Endothelial cell of umbilical vein (primary cell): Measurements from ENCODE around the gene CAMTA1. TPM values are rescaled to one million over a fixed set of nuclear protein-coding genes. Genes with fewer than 3 reads are reported as not detected.

Experiments
- BruUV-seq: library from RNA; stranded (reverse); fragments of 400-500 nt; replicated peaks from 2 replicates; lab custom pipeline; 2021; lab: Mats Ljungman, UMichigan
- CTCF ChIA-PET: fragments of 300-600, 350-600 bp; sonication (Branson Sonifier 250); formaldehyde crosslinking; loops from one replicate; lab custom pipeline; 2021; ENCODE audit warnings: antibody characterized with exemption, inconsistent platforms; lab: Charles Lee
- POLR2A ChIA-PET: fragments of 300-600, 350-600 bp; sonication (Branson Sonifier 250); formaldehyde crosslinking; loops from one replicate; lab custom pipeline; 2021; ENCODE audit warnings: antibody characterized with exemption, inconsistent platforms; lab: Charles Lee
- DNase-seq: peaks from one replicate; pipeline ENCODE4 v3.0.0-alpha.2; 2011; ENCODE audit warnings: low read depth, low spot score
- FAIRE-seq: peaks from 2 replicates; lab custom pipeline; 2011; peaks lifted over from hg19 to GRCh38; lab: Jason Lieb, UNC
- H2AFZ ChIP-seq: 2 replicates; pipeline ENCODE4 v1.6.0; 2012; ENCODE audit warnings: low read depth, low read length, control low read depth, inconsistent platforms
- H3K27ac ChIP-seq: 2 replicates; pipeline ENCODE4 v1.5.1; 2011; ENCODE audit warnings: low read depth, mild to moderate bottlenecking, control low read depth, low read length, moderate library complexity; ENCODE audit not compliant: insufficient read depth
- H3K27me3 ChIP-seq, 2 experiments: 2 replicates each; pipeline versions ENCODE4 v1.6.0 to v1.6.1; 2011; ENCODE audit warnings: low read length in 2 of 2, mixed read lengths in 1 of 2; ENCODE audit not compliant: control insufficient read depth in 2 of 2, insufficient read depth in 2 of 2
- H3K36me3 ChIP-seq, 2 experiments: 2 replicates in 1 of 2; 3 replicates in 1 of 2; pipeline ENCODE4 v1.5.1; 2011; ENCODE audit warnings: low read length in 2 of 2, mild to moderate bottlenecking in 1 of 2, moderate library complexity in 1 of 2; ENCODE audit not compliant: control insufficient read depth in 2 of 2, insufficient read depth in 2 of 2; ENCODE audit errors: extremely low read depth in 1 of 2
- H3K4me1 ChIP-seq: 3 replicates; pipeline ENCODE4 v1.5.1; 2011; ENCODE audit warnings: mild to moderate bottlenecking, low read length; ENCODE audit not compliant: control insufficient read depth, insufficient read depth; ENCODE audit errors: extremely low read depth
- H3K4me2 ChIP-seq: 2 replicates; pipeline ENCODE4 v1.6.1; 2011; ENCODE audit warnings: low read length, control low read depth, mixed read lengths; ENCODE audit not compliant: insufficient read depth
- H3K4me3 ChIP-seq, 3 experiments: fragments of 200-600 bp in 1 of 3; sonication (generic), shearing (Covaris generic) in 1 of 3; replicated peaks in 1 of 3; 2 replicates each; pipeline ENCODE4 v1.5.1; 2011 to 2016; ENCODE audit warnings: control low read depth in 3 of 3, low read length in 3 of 3, mild to moderate bottlenecking in 2 of 3, inconsistent platforms in 1 of 3, low read depth in 1 of 3, moderate library complexity in 1 of 3; ENCODE audit not compliant: insufficient read depth in 1 of 3
- H3K79me2 ChIP-seq: 2 replicates; pipeline ENCODE4 v1.6.0; 2012; ENCODE audit warnings: low read length, inconsistent platforms; ENCODE audit not compliant: control insufficient read depth, insufficient read depth
- H3K9ac ChIP-seq: replicated peaks from 2 replicates; pipeline ENCODE3; 2011; ENCODE audit warnings: low read length, control low read depth; ENCODE audit not compliant: insufficient read depth; ENCODE audit errors: extremely low read depth
- H3K9me1 ChIP-seq: replicated peaks from 3 replicates; pipeline ENCODE4 v1.6.0; 2011; ENCODE audit warnings: mild to moderate bottlenecking, low read length; ENCODE audit not compliant: control insufficient read depth, insufficient read depth; ENCODE audit errors: extremely low read depth
- H3K9me3 ChIP-seq: replicated peaks from 2 replicates; pipeline ENCODE4 v1.5.1; 2012; ENCODE audit warnings: low read length, inconsistent platforms; ENCODE audit not compliant: control insufficient read depth, insufficient read depth
- H4K20me1 ChIP-seq: replicated peaks from 2 replicates; pipeline ENCODE3; 2011; ENCODE audit warnings: mild to moderate bottlenecking, low read length; ENCODE audit not compliant: control insufficient read depth, insufficient read depth; ENCODE audit errors: extremely low read depth
- CTCF ChIP-seq, 2 donors: IDR thresholded peaks; 1 replicate in 1 of 2; 2 replicates in 1 of 2; pipeline ENCODE4 v1.5.1; 2011; ENCODE audit warnings: low read length in 2 of 2, mild to moderate bottlenecking in 2 of 2, moderate library complexity in 2 of 2, control low read depth in 1 of 2, inconsistent platforms in 1 of 2, low read depth in 1 of 2; ENCODE audit not compliant: insufficient read depth in 1 of 2; ENCODE audit errors: extremely low read depth in 1 of 2
- EZH2 ChIP-seq: IDR thresholded peaks from 2 replicates; pipeline ENCODE4 v1.6.1; 2012; ENCODE audit warnings: borderline replicate concordance, low read depth, mild to moderate bottlenecking, moderate library complexity, low read length, inconsistent platforms; ENCODE audit not compliant: severe bottlenecking
- FOS ChIP-seq: IDR thresholded peaks from 2 replicates; pipeline ENCODE4 v1.6.1; 2011; ENCODE audit warnings: mild to moderate bottlenecking, low read length, moderate library complexity, borderline replicate concordance; ENCODE audit not compliant: insufficient read depth
- GATA2 ChIP-seq: IDR thresholded peaks from 2 replicates; pipeline ENCODE4 v1.7.0; 2011; ENCODE audit warnings: low read depth, mild to moderate bottlenecking, moderate library complexity, mixed read lengths, low read length; ENCODE audit not compliant: insufficient read length, insufficient read depth
- JUN ChIP-seq: IDR thresholded peaks from 2 replicates; pipeline ENCODE4 v1.6.1; 2011; ENCODE audit warnings: borderline replicate concordance, low read depth; ENCODE audit not compliant: insufficient read length, insufficient read depth
- MYC ChIP-seq: IDR thresholded peaks from one replicate; pipeline ENCODE4 v1.6.1; 2011; ENCODE audit warnings: mild to moderate bottlenecking, low read depth, low read length
- POLR2A ChIP-seq: IDR thresholded peaks from 2 replicates; pipeline ENCODE4 v1.6.1; 2012; ENCODE audit warnings: low read depth, mild to moderate bottlenecking, control low read depth, low read length
- POLR2AphosphoS5 ChIP-seq: IDR thresholded peaks from 2 replicates; pipeline ENCODE4 v1.6.1; 2012; ENCODE audit warnings: low read depth, mild to moderate bottlenecking, control low read depth, low read length, moderate library complexity; ENCODE audit not compliant: insufficient read depth
- dilution Hi-C: fragments of 300-500 bp; cut with MboI; formaldehyde crosslinking; loops from one replicate; pipeline ENCODE4 v1.15.0; 2019; ENCODE audit warnings: low sequenced_read_pairs; ENCODE audit not compliant: extremely low pct_ligation_motif_present
- intact Hi-C: fragments of 100-400 bp; cut with micrococcal nuclease; formaldehyde crosslinking; loops from one replicate; pipeline ENCODE4 v1.10.0; 2022
- polyA plus RNA-seq, 4 experiments: library from polyadenylated mRNA; depleted of rRNA in 3 of 4; stranded (reverse) in 3 of 4; unstranded in 1 of 4; fragments of >200 nt; gene quantifications; 2 replicates each; pipeline versions ENCODE4 v1.2.1 to v1.2.3, GENCODE V29; 2011 to 2012; ENCODE audit warnings: missing spikeins in 1 of 4
- total RNA-seq: library from RNA; stranded (reverse); gene quantifications from 2 replicates; pipeline ENCODE4 v1.2.3, GENCODE V29; 2021
- TF ChIP-seq, protein P1 (sequence below): IDR thresholded peaks from 2 replicates; pipeline ENCODE4 v1.6.1; 2011; ENCODE audit not compliant: insufficient read depth, insufficient read length

CAMTA1 gene
- total and polyA plus RNA-seq, 2 donors (not counting 3 experiments of a cell fraction or from before 2014, with no cell fraction given), result 50.8 to 92.7 TPM

DNA sequence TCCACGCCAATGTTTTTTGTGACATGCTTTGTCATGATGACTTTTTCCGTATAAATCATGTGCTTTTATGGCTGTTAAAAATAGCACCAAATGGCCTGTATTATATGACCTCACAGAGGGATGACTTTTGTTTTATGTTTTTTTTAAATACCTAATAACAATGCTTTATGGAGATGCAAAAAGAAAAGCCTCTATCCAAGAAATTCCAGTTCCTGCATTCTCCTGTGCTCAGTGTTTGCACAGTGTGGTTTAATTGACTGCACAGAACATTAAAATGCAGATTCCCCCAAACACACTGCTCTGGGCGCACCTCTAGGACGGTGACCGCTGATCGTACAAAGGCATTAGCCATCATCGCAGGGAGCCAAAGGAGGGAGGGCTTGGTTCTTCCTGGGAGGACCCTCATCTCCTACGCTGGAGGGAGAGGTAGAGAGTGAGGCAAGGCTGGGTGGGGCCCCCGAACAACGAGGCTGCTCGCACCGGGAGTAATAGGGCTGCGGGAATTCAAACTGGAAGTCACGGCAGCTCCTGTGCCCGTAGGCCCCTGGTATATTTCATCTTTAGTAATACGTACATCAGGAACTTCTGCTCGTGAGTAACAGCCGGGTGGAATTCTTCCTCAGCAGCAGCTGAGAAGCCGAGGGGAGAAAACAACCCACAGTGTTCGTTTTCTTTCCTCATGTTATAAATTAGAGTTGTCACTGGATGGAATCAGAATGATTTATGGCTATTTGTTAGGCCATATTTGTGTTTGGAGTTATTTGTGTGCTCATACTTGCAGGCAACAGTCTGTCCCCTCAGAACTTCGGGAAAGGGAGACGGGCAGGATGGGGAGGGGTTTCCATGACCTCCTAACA, 465.6 kb downstream of the CAMTA1 start:
- Histone ChIP-seq H3K79me2 (no peaks in the 10 kb centered on the region), H3K4me2 (no peak overlapping the region), H3K27ac (no peak overlapping the region), H3K9me3 (no peaks in the 10 kb centered on the region), H3K9me1 (no peaks in the 10 kb centered on the region), H3K4me3 (no peak overlapping the region), H3K36me3 (no peaks in the 10 kb centered on the region), H3K4me1 (no peaks in the 10 kb centered on the region), H3K9ac (no peak overlapping the region), H4K20me1 (no peaks in the 10 kb centered on the region), H3K27me3 (no peaks in the 10 kb centered on the region), H2AFZ (no peak overlapping the region)
- POLR2A ChIA-PET, result no interaction called here
- BruUV-seq, result no TSS peak
- FAIRE-seq (no peak), DNase-seq (no peak)
- TF ChIP-seq MYC (no peak), GATA2 (no peak), FOS (no peak), POLR2A (no peak), POLR2AphosphoS5 (no peak), EZH2 (no peak), CTCF (IDR thresholded peaks at IDR 0.05; ENCODE audit: extremely low read depth in 1 of 2, insufficient read depth in 1 of 2, low read depth in 1 of 2, low read length in 2 of 2) (no peak), JUN (no peak)
- TF ChIP-seq, protein P1, sequence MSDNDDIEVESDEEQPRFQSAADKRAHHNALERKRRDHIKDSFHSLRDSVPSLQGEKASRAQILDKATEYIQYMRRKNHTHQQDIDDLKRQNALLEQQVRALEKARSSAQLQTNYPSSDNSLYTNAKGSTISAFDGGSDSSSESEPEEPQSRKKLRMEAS, result no peak
- CTCF ChIA-PET, result no interaction called here
- dilution Hi-C loops (no loop called here), intact Hi-C loops (no loop called here)
